GM12878 (cell line): ENCODE data around the gene MAP3K1. TPM values are rescaled to one million over a fixed set of nuclear protein-coding genes. Genes with fewer than 3 reads are reported as not detected.

Experiments used
- ATAC-seq: fragments of 200-7000 bp; cut with Tn5 transposase; 3 replicates; pipeline ENCODE4 v1.9.1; 2020; ENCODE audit warnings: mild to moderate bottlenecking, moderate library complexity
- BruUV-seq: library from RNA; stranded (reverse); fragments of 400-500 nt; replicated peaks from 2 replicates; lab custom pipeline; 2021; lab: Mats Ljungman, UMichigan
- CTCF ChIA-PET: fragments of 300-600 bp; sonication (Branson Sonifier 250); formaldehyde crosslinking; extraction: SDS; loops from one replicate; lab custom pipeline; 2021; ENCODE audit warnings: inconsistent platforms; lab: Yijun Ruan, JAX
- POLR2A ChIA-PET: fragments of 350-600 bp; formaldehyde crosslinking; extraction: SDS; loops from one replicate; lab custom pipeline; 2021; ENCODE audit warnings: inconsistent platforms; lab: Charles Lee
- RAD21 ChIA-PET: fragments of 300-600 bp; sonication (Branson Sonifier 250); formaldehyde crosslinking; loops from one replicate; lab custom pipeline; 2023; ENCODE audit warnings: antibody characterized with exemption; ENCODE audit not compliant: unreplicated experiment; lab: Charles Lee
- SMC1A ChIA-PET: fragments of 300-600 bp; sonication (Branson Sonifier 250); formaldehyde crosslinking; loops from one replicate; lab custom pipeline; 2023; ENCODE audit not compliant: unreplicated experiment, uncharacterized antibody; lab: Charles Lee
- DNase-seq: peaks from one replicate; pipeline ENCODE4 v3.0.0-alpha.2; 2011; ENCODE audit warnings: low read depth, low spot score
- FAIRE-seq: peaks from 3 replicates; lab custom pipeline; 2011; peaks lifted over from hg19 to GRCh38; lab: Jason Lieb, UNC
- H2AFZ ChIP-seq: 2 replicates; pipeline ENCODE4 v1.6.0; 2011; ENCODE audit warnings: low read depth, low read length, control low read depth; ENCODE audit not compliant: control insufficient read depth
- H3K27ac ChIP-seq: 2 replicates; pipeline ENCODE4 v1.5.1; 2011; ENCODE audit warnings: control low read depth; ENCODE audit not compliant: control insufficient read depth, insufficient read depth
- H3K27me3 ChIP-seq, 2 experiments: replicated peaks in 1 of 2; 2 replicates each; pipeline versions ENCODE4 v1.6.0 to v1.6.1; 2011; ENCODE audit warnings: low read length in 1 of 2; ENCODE audit not compliant: control insufficient read depth in 2 of 2, insufficient read depth in 2 of 2
- H3K36me3 ChIP-seq, 2 experiments: 2 replicates each; pipeline ENCODE4 v1.5.1; 2011; ENCODE audit warnings: low read length in 1 of 2; ENCODE audit not compliant: control insufficient read depth in 2 of 2, insufficient read depth in 2 of 2
- H3K4me1 ChIP-seq: 2 replicates; pipeline ENCODE4 v1.6.1; 2011; ENCODE audit warnings: mild to moderate bottlenecking, low read length, moderate library complexity, mixed read lengths; ENCODE audit not compliant: control insufficient read depth, insufficient read depth
- H3K4me2 ChIP-seq: 2 replicates; pipeline ENCODE4 v1.6.0; 2011; ENCODE audit warnings: control low read depth; ENCODE audit not compliant: control insufficient read depth, insufficient read depth
- H3K4me3 ChIP-seq: fragments of 200-600 bp; sonication (generic); 2 replicates; pipeline ENCODE4 v1.5.1; 2016
- H3K79me2 ChIP-seq: 2 replicates; pipeline ENCODE4 v1.6.0; 2011; ENCODE audit warnings: low read length; ENCODE audit not compliant: control insufficient read depth, insufficient read depth
- H3K9ac ChIP-seq: 2 replicates; pipeline ENCODE4 v1.8.0; 2011; ENCODE audit warnings: low read length, control low read depth, mixed read lengths; ENCODE audit not compliant: control insufficient read depth, insufficient read depth
- H3K9me3 ChIP-seq: replicated peaks from 3 replicates; pipeline ENCODE4 v1.5.1; 2011; ENCODE audit warnings: mild to moderate bottlenecking, low read length; ENCODE audit not compliant: control insufficient read depth, insufficient read depth
- H4K20me1 ChIP-seq: 2 replicates; pipeline ENCODE4 v1.6.0; 2011; ENCODE audit not compliant: control insufficient read depth, insufficient read depth
- ATF3 ChIP-seq: IDR thresholded peaks from 2 replicates; pipeline ENCODE4 v1.6.1; 2011; ENCODE audit warnings: low read depth, mild to moderate bottlenecking, low read length, moderate library complexity, borderline replicate concordance; ENCODE audit errors: extremely low read depth
- BCLAF1 ChIP-seq: fragments of 450-650 bp; IDR thresholded peaks from 2 replicates; pipeline ENCODE4 v1.6.1; 2017; ENCODE audit warnings: antibody characterized with exemption, mild to moderate bottlenecking, moderate library complexity
- EED ChIP-seq: sonication (generic); IDR thresholded peaks from 2 replicates; pipeline ENCODE4 v1.6.1; 2016; ENCODE audit warnings: antibody characterized with exemption, low read depth
- ETV6 ChIP-seq, 2 experiments: fragments of 450-650 bp in 1 of 2; IDR thresholded peaks in 1 of 2; conservative IDR thresholded peaks in 1 of 2; 2 replicates each; pipeline ENCODE4 v1.6.1; 2014; ENCODE audit warnings: antibody characterized with exemption in 1 of 2, borderline replicate concordance in 1 of 2, low read depth in 1 of 2, mild to moderate bottlenecking in 1 of 2, moderate library complexity in 1 of 2
- NFYB ChIP-seq: IDR thresholded peaks from 2 replicates; pipeline ENCODE4 v1.6.1; 2011; ENCODE audit warnings: low read depth, mild to moderate bottlenecking, low read length, improper control_type of control experiment, moderate library complexity; ENCODE audit not compliant: insufficient read depth
- PML ChIP-seq: IDR thresholded peaks from 2 replicates; pipeline ENCODE4 v1.6.1; 2012; ENCODE audit warnings: low read length, inconsistent platforms
- POU2F2 ChIP-seq: IDR thresholded peaks from 3 replicates; pipeline ENCODE4 v1.6.1; 2011; ENCODE audit warnings: low read depth, mild to moderate bottlenecking, low read length, borderline replicate concordance
- SRF ChIP-seq, 2 experiments: IDR thresholded peaks; 2 replicates each; pipeline ENCODE4 v1.6.1; 2011; ENCODE audit warnings: low read depth in 2 of 2, low read length in 2 of 2, mild to moderate bottlenecking in 1 of 2, moderate library complexity in 1 of 2
- STAT1 ChIP-seq: fragments of 450-650 bp; conservative IDR thresholded peaks from 2 replicates; pipeline ENCODE4 v1.6.1; 2014; ENCODE audit warnings: antibody characterized with exemption, mild to moderate bottlenecking
- SUPT20H ChIP-seq: IDR thresholded peaks from 2 replicates; pipeline ENCODE4 v1.6.1; 2011; ENCODE audit warnings: low read depth, mild to moderate bottlenecking, low read length, moderate library complexity, borderline replicate concordance; ENCODE audit not compliant: control insufficient read depth
- TAF1 ChIP-seq: IDR thresholded peaks from 2 replicates; pipeline ENCODE4 v1.6.1; 2011; ENCODE audit warnings: mild to moderate bottlenecking, low read depth, low read length, borderline replicate concordance
- WRNIP1 ChIP-seq: IDR thresholded peaks from 2 replicates; pipeline ENCODE4 v1.6.1; 2011; ENCODE audit warnings: low read depth, low read length, improper control_type of control experiment, borderline replicate concordance
- ZBTB4 ChIP-seq: fragments of 450-650 bp; formaldehyde crosslinking; IDR thresholded peaks from 2 replicates; pipeline ENCODE4 v1.4.0; 2022; ENCODE audit warnings: mild to moderate bottlenecking, moderate library complexity
- WGBS: methylation state at CpG from one replicate; pipeline ENCODE4 v1.1.6; 2016; ENCODE audit warnings: low lambda C conversion rate; ENCODE audit not compliant: insufficient replicate concordance, insufficient coverage; ENCODE audit errors: missing lambda C conversion rate; 5-methylcytosine and 5-hydroxymethylcytosine counted together
- in situ Hi-C: fragments of 300-500 bp; cut with MboI; formaldehyde crosslinking; loops from 9 replicates; pipeline ENCODE4 v1.14.3; 2018; ENCODE audit warnings: mixed read lengths
- intact Hi-C: fragments of 100-400 bp; cut with micrococcal nuclease; formaldehyde crosslinking; loops from one replicate; pipeline ENCODE4 v1.14.2; 2022; ENCODE audit not compliant: unreplicated experiment
- polyA plus RNA-seq, 11 experiments: library from polyadenylated mRNA; depleted of rRNA in 4 of 11; unstranded in 6 of 11; stranded (reverse) in 5 of 11; fragments of >200 nt; fragmentation: Nextera tagmentation in 4 of 11; fragmentation: Illumina TruSeq in 1 of 11; extraction: Ambion mirVana in 4 of 11; extraction: Trizol in 1 of 11; gene quantifications; 1 replicate in 1 of 11; 2 replicates in 10 of 11; pipeline versions ENCODE4 v1.2.1 to v1.2.3, GENCODE V29; 2011 to 2016; ENCODE audit warnings: inconsistent platforms in 2 of 11, missing spikeins in 2 of 11, low read depth in 1 of 11
- total RNA-seq, 4 experiments: library from RNA; depleted of rRNA in 3 of 4; stranded (reverse); fragments of >200 nt in 3 of 4; fragmentation: Illumina TruSeq in 1 of 4; extraction: Trizol in 1 of 4; gene quantifications; 2 replicates each; pipeline versions ENCODE4 v1.2.1 to v1.2.3, GENCODE V29; 2013 to 2021

Gene MAP3K1
- total and polyA plus RNA-seq, 10 of the 15 experiments (the other 5 are each of a cell fraction or from before 2014, with no cell fraction given), result 7.5 to 24.6 (median 12.6) TPM

- FAIRE-seq (peak; percentile 64), DNase-seq (no peak), ATAC-seq (no peak)
- SMC1A ChIA-PET, result interaction anchor here (0.7 to 1.4 kb wide), 4 partner anchors 13 to 88 kb away, joined by 3 to 4 read pairs (median 4); no protein-coding TSS in a partner anchor
- no peak overlapping the region for H3K9ac ChIP-seq
- intact Hi-C loops, result no loop called here
- CTCF ChIA-PET, result interaction anchor here (1.0 to 1.1 kb wide), 5 partner anchors 9 to 504 kb away, joined by 3 read pairs; no protein-coding TSS in a partner anchor
- no peak overlapping the region for H3K4me2 ChIP-seq
- H2AFZ ChIP-seq, result no peak overlapping the region
- H3K36me3 ChIP-seq, result no peaks in the 10 kb centered on the region
- BruUV-seq, result no TSS peak
- WGBS, result 23% methylated on average over 3 of the region's 3 CpGs
- TF ChIP-seq POU2F2, result no peak
- no peak for TF ChIP-seq NFYB
- TF ChIP-seq SRF (IDR thresholded peaks at IDR 0.05; ENCODE audit: low read depth in 2 of 2, low read length in 2 of 2), result no peak
- TF ChIP-seq WRNIP1, result no peak
- TF ChIP-seq PML, result no peak
- no peak for TF ChIP-seq BCLAF1
- no peak for TF ChIP-seq EED
- TF ChIP-seq ETV6 (conservative IDR thresholded peaks at IDR 0.05 in 1 of 2, IDR thresholded peaks at IDR 0.05 in 1 of 2; ENCODE audit: borderline replicate concordance in 1 of 2, low read depth in 1 of 2), result no peak
- no peak for TF ChIP-seq SUPT20H
- no peak for TF ChIP-seq ATF3
- no peak for TF ChIP-seq STAT1
- no peak for TF ChIP-seq TAF1
- TF ChIP-seq ZBTB4 (CRISPR knock-in tag), result no peak
- in situ Hi-C loops, result no loop called here
- no peak overlapping the region for H3K4me3 ChIP-seq
- RAD21 ChIA-PET, result no interaction called here
- no peaks in the 10 kb centered on the region for H3K4me1 ChIP-seq
- no peaks in the 10 kb centered on the region for H4K20me1 ChIP-seq
- H3K27me3 ChIP-seq, result no peaks in the 10 kb centered on the region; a peak in 1 of 4 replicates
- H3K27ac ChIP-seq, result no peak overlapping the region
- no peaks in the 10 kb centered on the region for H3K9me3 ChIP-seq
- POLR2A ChIA-PET, result no interaction called here
- no peaks in the 10 kb centered on the region for H3K79me2 ChIP-seq
Measured at GRCh38 chr5:56774957-56775356, 40.4 kb upstream of the MAP3K1 start.
